Trophoblast cell (in vitro differentiated cells and primary cell): Measurements from ENCODE around the gene ZNF585A.

Experiments
- DNase-seq, 2 donors: peaks; one replicate each; pipeline ENCODE4 v3.0.0-alpha.2; 2016
- H2AFZ ChIP-seq: 2 replicates; pipeline ENCODE4 v1.6.1; 2013; ENCODE audit warnings: low read length, moderate library complexity, mild to moderate bottlenecking; ENCODE audit not compliant: insufficient read depth, poor library complexity
- H2AK5ac ChIP-seq: 2 replicates; pipeline ENCODE4 v1.6.1; 2013; ENCODE audit warnings: mild to moderate bottlenecking, low read length
- H2BK120ac ChIP-seq: 2 replicates; pipeline ENCODE4 v1.6.1; 2013; ENCODE audit warnings: low read length, mild to moderate bottlenecking, moderate library complexity; ENCODE audit not compliant: insufficient read depth, poor library complexity
- H2BK12ac ChIP-seq: 2 replicates; pipeline ENCODE4 v1.6.1; 2013; ENCODE audit warnings: mild to moderate bottlenecking, low read length, moderate library complexity
- H2BK5ac ChIP-seq: 2 replicates; pipeline ENCODE4 v1.6.1; 2013; ENCODE audit warnings: low read length, low read depth, moderate library complexity, mild to moderate bottlenecking; ENCODE audit not compliant: poor library complexity
- H3K14ac ChIP-seq: 2 replicates; pipeline ENCODE4 v1.6.1; 2013; ENCODE audit warnings: mild to moderate bottlenecking, low read length
- H3K18ac ChIP-seq: 2 replicates; pipeline ENCODE4 v1.6.1; 2013; ENCODE audit warnings: mild to moderate bottlenecking, low read length
- H3K23ac ChIP-seq: 2 replicates; pipeline ENCODE4 v1.6.1; 2013; ENCODE audit warnings: low read length
- H3K27ac ChIP-seq: 2 replicates; pipeline ENCODE4 v1.5.1; 2013; ENCODE audit warnings: low read depth, mild to moderate bottlenecking, inconsistent platforms, low read length, moderate library complexity
- H3K27me3 ChIP-seq: 2 replicates; pipeline ENCODE4 v1.6.1; 2013; ENCODE audit warnings: inconsistent platforms, mild to moderate bottlenecking, low read length, moderate library complexity; ENCODE audit not compliant: insufficient read depth
- H3K36me3 ChIP-seq, 2 experiments: 1 replicate in 1 of 2; 2 replicates in 1 of 2; pipeline ENCODE4 v1.6.1; 2013; ENCODE audit warnings: low read length in 2 of 2, mild to moderate bottlenecking in 2 of 2, moderate library complexity in 1 of 2; ENCODE audit not compliant: insufficient read depth in 2 of 2, control insufficient read depth in 1 of 2
- H3K4ac ChIP-seq: 2 replicates; pipeline ENCODE4 v1.6.1; 2013; ENCODE audit warnings: low read depth, mild to moderate bottlenecking, low read length, moderate library complexity
- H3K4me1 ChIP-seq, 2 experiments: 1 replicate in 1 of 2; 2 replicates in 1 of 2; pipeline ENCODE4 v1.6.1; 2013; ENCODE audit warnings: low read length in 2 of 2, mild to moderate bottlenecking in 2 of 2, moderate library complexity in 1 of 2; ENCODE audit not compliant: insufficient read depth in 2 of 2, control insufficient read depth in 1 of 2
- H3K4me2 ChIP-seq: 2 replicates; pipeline ENCODE4 v1.6.1; 2013; ENCODE audit warnings: inconsistent platforms, mild to moderate bottlenecking, low read length, moderate library complexity
- H3K4me3 ChIP-seq: 2 replicates; pipeline ENCODE4 v1.5.1; 2013; ENCODE audit warnings: mild to moderate bottlenecking, low read depth, low read length, inconsistent platforms
- H3K79me1 ChIP-seq: one replicate; pipeline ENCODE4 v1.6.1; 2013; ENCODE audit warnings: low read length
- H3K79me2 ChIP-seq: 2 replicates; pipeline ENCODE4 v1.6.1; 2013; ENCODE audit warnings: low read length, mild to moderate bottlenecking; ENCODE audit not compliant: control insufficient read depth, insufficient read depth, poor library complexity
- H3K9ac ChIP-seq: 2 replicates; pipeline ENCODE4 v1.6.1; 2013; ENCODE audit warnings: mild to moderate bottlenecking, low read length
- H3K9me3 ChIP-seq: 2 replicates; pipeline ENCODE4 v1.6.1; 2013; ENCODE audit warnings: low read depth, mild to moderate bottlenecking, control low read depth, inconsistent platforms, low read length; ENCODE audit not compliant: insufficient read depth
- H4K12ac ChIP-seq: 2 replicates; pipeline ENCODE4 v1.6.1; 2013; ENCODE audit warnings: low read depth, mild to moderate bottlenecking, low read length, moderate library complexity
- H4K8ac ChIP-seq: 2 replicates; pipeline ENCODE4 v1.6.1; 2013; ENCODE audit warnings: low read depth, mild to moderate bottlenecking, low read length, moderate library complexity
- H4K91ac ChIP-seq: one replicate; pipeline ENCODE4 v1.6.1; 2013; ENCODE audit warnings: low read depth, mild to moderate bottlenecking, low read length, moderate library complexity
- WGBS: extraction: QIAGEN DNeasy Blood & Tissue Kit; methylation state at CpG from one replicate; pipeline ENCODE4 v1.1.7; 2013; ENCODE audit warnings: missing lambda C conversion rate; ENCODE audit not compliant: insufficient read length, insufficient coverage; ENCODE audit errors: extremely low coverage; 5-methylcytosine and 5-hydroxymethylcytosine counted together

Gene ZNF585A

DNA sequence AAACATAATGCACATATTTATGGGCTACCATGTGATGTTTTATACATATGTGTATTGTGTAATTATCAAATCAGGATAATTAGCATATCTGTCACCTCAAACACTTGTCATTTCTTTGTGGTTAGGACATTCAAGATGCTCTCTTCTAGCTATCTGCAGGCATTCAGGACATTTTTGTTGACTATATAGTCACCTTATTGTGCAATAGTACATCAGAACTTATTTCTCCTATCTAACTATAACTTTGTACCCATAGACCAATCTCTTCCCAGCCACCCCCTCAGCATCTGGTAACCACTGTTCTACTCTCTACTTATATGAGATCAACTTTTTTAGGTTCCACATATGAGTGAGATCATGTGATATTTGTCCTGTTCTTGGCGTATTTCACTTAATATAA, 73.9 kb downstream of the ZNF585A start:
- Histone ChIP-seq H3K14ac (no peak overlapping the region), H3K9ac (no peak overlapping the region), H2BK12ac (no peak overlapping the region), H4K12ac (no peak overlapping the region), H3K9me3 (peaks cover 12% of the 10 kb centered on the region), H2BK120ac (no peak overlapping the region), H3K4me1 (no peaks in the 10 kb centered on the region), H2AK5ac (no peak overlapping the region), H2AFZ (no peak overlapping the region), H3K36me3 (peaks cover 10 to 11% of the 10 kb centered on the region in 2 experiments), H4K8ac (no peak overlapping the region), H3K79me2 (no peaks in the 10 kb centered on the region), H3K4ac (no peak overlapping the region), H3K4me2 (no peak overlapping the region), H3K18ac (no peak overlapping the region), H3K79me1 (no peaks in the 10 kb centered on the region), H3K27me3 (no peaks in the 10 kb centered on the region), H3K27ac (no peak overlapping the region), H2BK5ac (no peak overlapping the region), H3K23ac (no peak overlapping the region), H3K4me3 (no peak overlapping the region), H4K91ac (no peak overlapping the region)
- no CpG with 5 or more reads among the region's 1 CpG for WGBS
- no peak for DNase-seq

DNA sequence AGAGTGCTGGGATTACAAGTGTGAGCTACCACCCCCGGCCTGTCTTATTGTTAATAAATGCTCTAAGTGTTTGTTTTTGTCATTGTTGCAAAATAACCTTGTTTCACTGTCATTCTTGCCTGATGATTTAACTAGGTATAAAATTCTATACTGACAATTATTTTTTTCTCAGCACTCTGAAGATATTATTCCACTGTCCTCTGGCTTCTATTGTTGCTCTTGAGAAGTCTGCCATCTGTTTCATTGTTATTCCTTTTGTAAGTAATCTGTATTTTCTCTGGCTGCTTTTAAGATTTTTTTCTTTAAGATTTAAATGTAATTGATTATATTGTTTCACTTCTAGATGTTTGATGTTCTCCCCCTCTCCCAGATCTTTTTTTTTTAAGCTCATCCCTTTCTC, 76.6 kb downstream of the ZNF585A start:
- DNase-seq = no peak
- Histone ChIP-seq H4K91ac (no peak overlapping the region), H2BK5ac (no peak overlapping the region), H2AFZ (no peak overlapping the region), H2BK120ac (no peak overlapping the region), H3K18ac (no peak overlapping the region), H3K79me1 (no peaks in the 10 kb centered on the region), H3K4me1 (no peaks in the 10 kb centered on the region), H3K23ac (no peak overlapping the region), H3K4ac (no peak overlapping the region), H2AK5ac (no peak overlapping the region), H3K27ac (no peak overlapping the region), H3K9ac (no peak overlapping the region), H2BK12ac (no peak overlapping the region), H3K79me2 (no peaks in the 10 kb centered on the region), H4K12ac (no peak overlapping the region), H3K27me3 (no peaks in the 10 kb centered on the region), H3K14ac (no peak overlapping the region), H3K9me3 (peaks cover 4% of the 10 kb centered on the region), H3K36me3 (peaks cover 6 to 12% of the 10 kb centered on the region in 2 experiments), H4K8ac (no peak overlapping the region), H3K4me2 (no peak overlapping the region), H3K4me3 (no peak overlapping the region)
- WGBS = no CpG with 5 or more reads among the region's 1 CpG
